C4-2B (cell line): ENCODE results near the gene LTN1.

ENCODE experiments used
- CTCF ChIP-seq: fragments of 450-650 bp; conservative IDR thresholded peaks from 2 replicates; pipeline ENCODE4 v1.5.1; 2017; ENCODE audit warnings: mild to moderate bottlenecking
- ZFX ChIP-seq: fragments of 450-650 bp; IDR thresholded peaks from 2 replicates; pipeline ENCODE4 v1.6.1; 2017

- no peak for TF ChIP-seq CTCF
- TF ChIP-seq ZFX: no peak
These were observed 40.6 kb upstream of the LTN1 start for GRCh38 chr21:29033301-29033700.
